Panc1 (cell line): ENCODE data around the gene VSIG1. TPM values are rescaled to one million over a fixed set of nuclear protein-coding genes. Genes with fewer than 3 reads are reported as not detected.

Experiments
- ATAC-seq: fragments of 200-7000 bp; cut with Tn5 transposase; 2 replicates; pipeline ENCODE4 v1.9.1; 2020; ENCODE audit warnings: mild to moderate bottlenecking, moderate library complexity
- BruUV-seq: library from RNA; stranded (reverse); fragments of 400-500 nt; replicated peaks from 2 replicates; lab custom pipeline; 2021; lab: Mats Ljungman, UMichigan
- CTCF ChIA-PET: fragments of 300-600 bp; sonication (Branson Sonifier 250); formaldehyde crosslinking; loops from one replicate; lab custom pipeline; 2022; ENCODE audit warnings: antibody characterized with exemption; lab: Charles Lee
- POLR2A ChIA-PET: fragments of 300-600 bp; sonication (Branson Sonifier 250); formaldehyde crosslinking; loops from one replicate; lab custom pipeline; 2022; ENCODE audit warnings: antibody characterized with exemption; lab: Charles Lee
- DNase-seq: peaks from one replicate; pipeline ENCODE4 v3.0.0-alpha.2; 2010; ENCODE audit warnings: low read depth, low spot score
- H3K27ac ChIP-seq: 2 replicates; pipeline ENCODE4 v1.5.1; 2011; ENCODE audit warnings: mild to moderate bottlenecking, low read length, inconsistent platforms
- H3K27me3 ChIP-seq: fragments of 200-500 bp; sonication (Bioruptor generic); 2 replicates; pipeline ENCODE4 v1.6.0; 2014; ENCODE audit warnings: low read length, inconsistent platforms; ENCODE audit not compliant: control insufficient read depth, insufficient read depth
- H3K36me3 ChIP-seq: fragments of 200-500 bp; sonication (Bioruptor generic); 2 replicates; pipeline ENCODE4 v1.5.1; 2014; ENCODE audit warnings: inconsistent platforms, mild to moderate bottlenecking, low read length, moderate library complexity; ENCODE audit not compliant: control insufficient read depth, insufficient read depth
- H3K4me1 ChIP-seq: 2 replicates; pipeline ENCODE4 v1.5.1; 2011; ENCODE audit warnings: inconsistent platforms, mild to moderate bottlenecking, low read length, moderate library complexity; ENCODE audit not compliant: control insufficient read depth, insufficient read depth
- H3K4me3 ChIP-seq, 2 experiments: 2 replicates each; pipeline ENCODE4 v1.5.1; 2011 to 2012; ENCODE audit warnings: low read depth in 2 of 2, low read length in 2 of 2, mild to moderate bottlenecking in 2 of 2, inconsistent platforms in 1 of 2, moderate library complexity in 1 of 2
- H3K9me3 ChIP-seq: fragments of 200-500 bp; sonication (Bioruptor generic); 2 replicates; pipeline ENCODE4 v1.5.1; 2014; ENCODE audit warnings: low read depth, mild to moderate bottlenecking, inconsistent platforms, low read length, moderate library complexity; ENCODE audit not compliant: control insufficient read depth, insufficient read depth
- CTCF ChIP-seq: fragments of 450-650 bp; IDR thresholded peaks from 2 replicates; pipeline ENCODE4 v1.5.1; 2017; ENCODE audit warnings: mild to moderate bottlenecking
- POLR2AphosphoS5 ChIP-seq: IDR thresholded peaks from 2 replicates; pipeline ENCODE4 v1.6.1; 2012; ENCODE audit warnings: mild to moderate bottlenecking, low read depth, low read length, moderate library complexity
- REST ChIP-seq, 2 experiments: IDR thresholded peaks; 2 replicates each; pipeline ENCODE4 v1.6.1; 2011 to 2012; ENCODE audit warnings: low read depth in 2 of 2, control low read depth in 1 of 2, low read length in 1 of 2, mild to moderate bottlenecking in 1 of 2, moderate library complexity in 1 of 2; ENCODE audit not compliant: insufficient read depth in 1 of 2
- SIN3A ChIP-seq: IDR thresholded peaks from 2 replicates; pipeline ENCODE4 v1.6.1; 2012; ENCODE audit warnings: low read depth, mild to moderate bottlenecking, low read length, moderate library complexity, borderline replicate concordance; ENCODE audit not compliant: insufficient read depth
- TCF7L2 ChIP-seq: IDR thresholded peaks from 2 replicates; pipeline ENCODE4 v1.6.1; 2011; ENCODE audit warnings: mild to moderate bottlenecking, low read depth, low read length, inconsistent platforms
- in situ Hi-C: cut with HindIII; loops from 2 replicates; pipeline ENCODE4 v1.10.0; 2016; ENCODE audit warnings: low sequenced_read_pairs, low pct_unique_long_range_greater_than_20kb
- intact Hi-C: fragments of 100-400 bp; cut with micrococcal nuclease; formaldehyde crosslinking; loops from one replicate; pipeline ENCODE4 v1.10.0; 2022; ENCODE audit not compliant: unreplicated experiment
- total RNA-seq: library from RNA; stranded (reverse); gene quantifications from one replicate; pipeline ENCODE4 v1.2.1, GENCODE V29; 2021; ENCODE audit not compliant: unreplicated experiment

VSIG1 gene
- total RNA-seq, 1 experiment from 2014 or later = not detected

- Histone ChIP-seq H3K4me3 (no peak overlapping the region), H3K27me3 (no peaks in the 10 kb centered on the region), H3K9me3 (no peaks in the 10 kb centered on the region), H3K4me1 (no peaks in the 10 kb centered on the region), H3K36me3 (no peaks in the 10 kb centered on the region), H3K27ac (no peak overlapping the region)
- no TSS peak for BruUV-seq
- CTCF ChIA-PET = no interaction called here
- intact Hi-C loops (no loop called here), in situ Hi-C loops (no loop called here)
- TF ChIP-seq REST (IDR thresholded peaks at IDR 0.05; ENCODE audit: insufficient read depth in 1 of 2, low read depth in 2 of 2, low read length in 1 of 2) (no peak), SIN3A (no peak), TCF7L2 (no peak), CTCF (no peak), POLR2AphosphoS5 (no peak)
- ATAC-seq (no peak), DNase-seq (no peak)
- POLR2A ChIA-PET = no interaction called here
Measured at GRCh38 chrX:108049649-108050048, 4.8 kb downstream of the VSIG1 start.

GRCh38 chrX:108053218-108053617, 8.4 kb downstream of the VSIG1 start:
- DNase-seq (no peak), ATAC-seq (no peak)
- ChIA-PET POLR2A (no interaction called here), CTCF (no interaction called here)
- no TSS peak for BruUV-seq
- Histone ChIP-seq H3K4me3 (no peak overlapping the region), H3K9me3 (no peaks in the 10 kb centered on the region), H3K36me3 (no peaks in the 10 kb centered on the region), H3K27ac (no peak overlapping the region), H3K4me1 (no peaks in the 10 kb centered on the region), H3K27me3 (no peaks in the 10 kb centered on the region)
- in situ Hi-C loops = no loop called here
- TF ChIP-seq CTCF (no peak), TCF7L2 (no peak), REST (IDR thresholded peaks at IDR 0.05; ENCODE audit: insufficient read depth in 1 of 2, low read depth in 2 of 2, low read length in 1 of 2) (no peak), POLR2AphosphoS5 (no peak), SIN3A (no peak)
- intact Hi-C loops = no loop called here
